Measurements from ENCODE around the gene RBM39.

The RBM39 gene

GRCh38 chr20:35665949-35666288 lies 76.1 kb downstream of the RBM39 start:
- no peak for FAIRE-seq

GRCh38 chr20:35664466-35665206 lies 77.4 kb downstream of the RBM39 start, which contains the start of the genes CPNE1 and RBM12:
Gene CPNE1, minus strand, starts transcription at chr20:35664900. Its CDS starts 31,977 bp downstream, at chr20:35632923.
Gene RBM12, minus strand, starts transcription at chr20:35664900. Its CDS starts 9,578 bp downstream, at chr20:35655322.
- peak; percentile 82 for FAIRE-seq

GRCh38 chr20:35663516-35664465 lies 78.3 kb downstream of the RBM39 start:
- no peak for FAIRE-seq

- FAIRE-seq: no peak
Measured at GRCh38 chr20:35662551-35662950, 79.5 kb downstream of the RBM39 start.

- FAIRE-seq: no peak
Measured at GRCh38 chr20:35661908-35662307, 80.2 kb downstream of the RBM39 start.

GRCh38 chr20:35661053-35661452 lies 81.0 kb downstream of the RBM39 start:
- no peak for FAIRE-seq

GRCh38 chr20:35660122-35660937 lies 81.7 kb downstream of the RBM39 start:
- FAIRE-seq: no peak

- no peak for FAIRE-seq
Measured at GRCh38 chr20:35657271-35657670, 84.8 kb downstream of the RBM39 start.

GRCh38 chr20:35654415-35654814 lies 87.6 kb downstream of the RBM39 start:
- FAIRE-seq: no peak

GRCh38 chr20:35653893-35654292 lies 88.2 kb downstream of the RBM39 start:
- no peak for FAIRE-seq

Data from G401.6 (cell line).